Epidermal melanocyte (primary cell): ENCODE results near the gene CMTM1.
A peak's percentile ranks its signal among the peaks of the same experiment; 100 is the strongest.

ENCODE experiments used
- DNase-seq: peaks from one replicate; pipeline ENCODE4 v3.0.0; 2011; ENCODE audit warnings: low spot score; ENCODE audit not compliant: insufficient read length

Gene CMTM1

GRCh38 chr16:66538910-66539309 lies 27.3 kb upstream of the CMTM1 start:
- no peak for DNase-seq

- no peak for DNase-seq
These were observed 26.4 kb upstream of the CMTM1 start for GRCh38 chr16:66539623-66540469.

GRCh38 chr16:66541388-66542355 lies 24.6 kb upstream of the CMTM1 start:
- no peak for DNase-seq

GRCh38 chr16:66542396-66542795 lies 23.8 kb upstream of the CMTM1 start:
- no peak for DNase-seq

GRCh38 chr16:66543541-66543940 lies 22.7 kb upstream of the CMTM1 start:
- DNase-seq = no peak

GRCh38 chr16:66544016-66544757 lies 22.1 kb upstream of the CMTM1 start:
- DNase-seq = no peak

GRCh38 chr16:66547101-66547989 lies 18.9 kb upstream of the CMTM1 start:
- no peak for DNase-seq

- no peak for DNase-seq
These were observed 18.2 kb upstream of the CMTM1 start for GRCh38 chr16:66548068-66548467.

- DNase-seq = no peak
These were observed 17.4 kb upstream of the CMTM1 start for GRCh38 chr16:66548868-66549267.

- peak; percentile 59 for DNase-seq
These were observed 16.7 kb upstream of the CMTM1 start, which contains the start of gene TK2 for GRCh38 chr16:66549284-66550131. TSS of gene TK2 (minus strand) at chr16:66550122. CDS start at chr16:66550061, 61 bp downstream.

- DNase-seq = no peak
These were observed 14.9 kb upstream of the CMTM1 start for GRCh38 chr16:66551348-66551759.

- no peak for DNase-seq
These were observed 14.4 kb upstream of the CMTM1 start for GRCh38 chr16:66551788-66552285.

- peak; percentile 93 for DNase-seq
These were observed 13.7 kb upstream of the CMTM1 start, which contains the start of gene CKLF for GRCh38 chr16:66552286-66553177. TSS of gene CKLF (plus strand) at chr16:66552576. CDS start at chr16:66552716, 140 bp downstream.

- DNase-seq = no peak
These were observed 13.0 kb upstream of the CMTM1 start for GRCh38 chr16:66553223-66553622.

GRCh38 chr16:66554021-66554420 lies 12.2 kb upstream of the CMTM1 start:
- DNase-seq = no peak

GRCh38 chr16:66554495-66554894 lies 11.7 kb upstream of the CMTM1 start:
- DNase-seq = no peak

- no peak for DNase-seq
These were observed 6.1 kb upstream of the CMTM1 start for GRCh38 chr16:66560107-66560506.
